Endothelial cell of umbilical vein (primary cell): ENCODE measurements around the gene PTPRH.

Experiments used
- EZH2 ChIP-seq: IDR thresholded peaks from 2 replicates; pipeline ENCODE4 v1.6.1; 2012; ENCODE audit warnings: borderline replicate concordance, low read depth, mild to moderate bottlenecking, moderate library complexity, low read length, inconsistent platforms; ENCODE audit not compliant: severe bottlenecking
- JUN ChIP-seq: IDR thresholded peaks from 2 replicates; pipeline ENCODE4 v1.6.1; 2011; ENCODE audit warnings: borderline replicate concordance, low read depth; ENCODE audit not compliant: insufficient read length, insufficient read depth
- MYC ChIP-seq: IDR thresholded peaks from one replicate; pipeline ENCODE4 v1.6.1; 2011; ENCODE audit warnings: mild to moderate bottlenecking, low read depth, low read length
- POLR2A ChIP-seq: IDR thresholded peaks from 2 replicates; pipeline ENCODE4 v1.6.1; 2012; ENCODE audit warnings: low read depth, mild to moderate bottlenecking, control low read depth, low read length
- POLR2AphosphoS5 ChIP-seq: IDR thresholded peaks from 2 replicates; pipeline ENCODE4 v1.6.1; 2012; ENCODE audit warnings: low read depth, mild to moderate bottlenecking, control low read depth, low read length, moderate library complexity; ENCODE audit not compliant: insufficient read depth
- TF ChIP-seq, protein P1 (sequence below), 2 donors: IDR thresholded peaks; 1 replicate in 1 of 2; 2 replicates in 1 of 2; pipeline ENCODE4 v1.5.1; 2011; ENCODE audit warnings: low read length in 2 of 2, mild to moderate bottlenecking in 2 of 2, moderate library complexity in 2 of 2, control low read depth in 1 of 2, inconsistent platforms in 1 of 2, low read depth in 1 of 2; ENCODE audit not compliant: insufficient read depth in 1 of 2; ENCODE audit errors: extremely low read depth in 1 of 2
- TF ChIP-seq, protein P2 (sequence below): IDR thresholded peaks from 2 replicates; pipeline ENCODE4 v1.6.1; 2011; ENCODE audit not compliant: insufficient read depth, insufficient read length

DNA sequence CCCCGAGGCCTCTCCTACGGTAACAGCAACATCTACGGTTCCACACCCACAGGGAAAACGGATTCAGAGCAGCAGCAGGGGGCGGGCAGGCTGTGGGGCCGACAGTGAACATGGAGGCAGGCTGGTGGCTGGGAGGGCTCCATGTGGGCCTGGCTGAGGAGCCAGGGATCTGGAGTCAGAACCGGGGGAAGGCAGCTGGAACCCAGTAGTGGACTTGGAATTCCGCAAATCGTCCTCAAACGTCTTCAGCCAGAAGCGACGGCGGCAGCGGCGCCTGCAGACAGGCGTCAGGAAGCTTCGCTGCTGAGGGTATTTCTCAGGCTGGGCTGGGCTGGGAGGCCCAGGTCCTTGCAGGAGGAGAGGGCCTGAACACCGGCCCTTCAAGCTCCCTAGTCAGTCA is 17.5 kb upstream of the PTPRH start:
- TF ChIP-seq, protein P1, sequence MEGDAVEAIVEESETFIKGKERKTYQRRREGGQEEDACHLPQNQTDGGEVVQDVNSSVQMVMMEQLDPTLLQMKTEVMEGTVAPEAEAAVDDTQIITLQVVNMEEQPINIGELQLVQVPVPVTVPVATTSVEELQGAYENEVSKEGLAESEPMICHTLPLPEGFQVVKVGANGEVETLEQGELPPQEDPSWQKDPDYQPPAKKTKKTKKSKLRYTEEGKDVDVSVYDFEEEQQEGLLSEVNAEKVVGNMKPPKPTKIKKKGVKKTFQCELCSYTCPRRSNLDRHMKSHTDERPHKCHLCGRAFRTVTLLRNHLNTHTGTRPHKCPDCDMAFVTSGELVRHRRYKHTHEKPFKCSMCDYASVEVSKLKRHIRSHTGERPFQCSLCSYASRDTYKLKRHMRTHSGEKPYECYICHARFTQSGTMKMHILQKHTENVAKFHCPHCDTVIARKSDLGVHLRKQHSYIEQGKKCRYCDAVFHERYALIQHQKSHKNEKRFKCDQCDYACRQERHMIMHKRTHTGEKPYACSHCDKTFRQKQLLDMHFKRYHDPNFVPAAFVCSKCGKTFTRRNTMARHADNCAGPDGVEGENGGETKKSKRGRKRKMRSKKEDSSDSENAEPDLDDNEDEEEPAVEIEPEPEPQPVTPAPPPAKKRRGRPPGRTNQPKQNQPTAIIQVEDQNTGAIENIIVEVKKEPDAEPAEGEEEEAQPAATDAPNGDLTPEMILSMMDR (IDR thresholded peaks at IDR 0.05; ENCODE audit: extremely low read depth in 1 of 2, insufficient read depth in 1 of 2, low read depth in 1 of 2, low read length in 2 of 2): no peak
- TF ChIP-seq, protein P2, sequence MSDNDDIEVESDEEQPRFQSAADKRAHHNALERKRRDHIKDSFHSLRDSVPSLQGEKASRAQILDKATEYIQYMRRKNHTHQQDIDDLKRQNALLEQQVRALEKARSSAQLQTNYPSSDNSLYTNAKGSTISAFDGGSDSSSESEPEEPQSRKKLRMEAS: no peak
- TF ChIP-seq POLR2A: no peak
- TF ChIP-seq POLR2AphosphoS5: no peak
- no peak for TF ChIP-seq EZH2
- no peak for TF ChIP-seq JUN
- no peak for TF ChIP-seq MYC
